H1 (cell line): ENCODE data around the gene ST6GALNAC4. TPM values are rescaled to one million over a fixed set of nuclear protein-coding genes. Genes with fewer than 3 reads are reported as not detected.

ENCODE experiments used
- CTCF ChIA-PET: fragments of 300-600 bp; sonication (Branson Sonifier 250); formaldehyde crosslinking; loops from one replicate; lab custom pipeline; 2021; ENCODE audit not compliant: partially characterized antibody; lab: Charles Lee
- POLR2A ChIA-PET: fragments of 300-600 bp; sonication (Branson Sonifier 250); formaldehyde crosslinking; loops from one replicate; lab custom pipeline; 2021; ENCODE audit warnings: inconsistent platforms; ENCODE audit not compliant: partially characterized antibody; lab: Charles Lee
- DNase-seq, 2 experiments: peaks; one replicate each; pipeline versions ENCODE4 v3.0.0 to v3.0.0-alpha.2; 2010 to 2022; ENCODE audit warnings: low spot score in 2 of 2, low read depth in 1 of 2, mixed read lengths in 1 of 2
- FAIRE-seq: peaks from 2 replicates; lab custom pipeline; 2011; peaks lifted over from hg19 to GRCh38; lab: Jason Lieb, UNC
- H2AFZ ChIP-seq: 2 replicates; pipeline ENCODE4 v1.8.1; 2012; ENCODE audit warnings: low read length, inconsistent platforms
- H2AK5ac ChIP-seq: 2 replicates; pipeline ENCODE4 v1.6.1; 2013; ENCODE audit warnings: low read depth, low read length
- H2BK120ac ChIP-seq: replicated peaks from 2 replicates; pipeline ENCODE3; 2013; ENCODE audit warnings: low read depth, low read length, inconsistent platforms
- H2BK12ac ChIP-seq: 2 replicates; pipeline ENCODE4 v1.6.1; 2013; ENCODE audit warnings: low read depth, low read length
- H2BK15ac ChIP-seq: 2 replicates; pipeline ENCODE4 v1.6.1; 2013; ENCODE audit warnings: low read length
- H2BK20ac ChIP-seq: 2 replicates; pipeline ENCODE4 v1.6.1; 2013; ENCODE audit warnings: low read length
- H2BK5ac ChIP-seq: 2 replicates; pipeline ENCODE4 v1.6.1; 2013; ENCODE audit warnings: low read depth, low read length
- H3K14ac ChIP-seq: 2 replicates; pipeline ENCODE4 v1.6.1; 2013; ENCODE audit warnings: inconsistent platforms; ENCODE audit not compliant: insufficient read length
- H3K18ac ChIP-seq: 2 replicates; pipeline ENCODE4 v1.6.1; 2013; ENCODE audit warnings: low read length; ENCODE audit errors: extremely low read depth
- H3K23ac ChIP-seq: 2 replicates; pipeline ENCODE4 v1.6.1; 2013; ENCODE audit warnings: inconsistent platforms; ENCODE audit not compliant: insufficient read length
- H3K23me2 ChIP-seq: 2 replicates; pipeline ENCODE4 v1.6.1; 2013; ENCODE audit warnings: low read depth, low read length
- H3K27ac ChIP-seq: 2 replicates; pipeline ENCODE4 v1.6.1; 2011; ENCODE audit warnings: low read depth, low read length, inconsistent platforms
- H3K27me3 ChIP-seq, 4 experiments: replicated peaks in 1 of 4; 1 replicate in 1 of 4; 2 replicates in 3 of 4; pipeline versions ENCODE4 v1.6.1 to v1.8.1; 2011 to 2013; ENCODE audit warnings: low read length in 3 of 4, mild to moderate bottlenecking in 3 of 4, inconsistent platforms in 2 of 4, mixed read lengths in 2 of 4, moderate library complexity in 1 of 4; ENCODE audit not compliant: control insufficient read depth in 3 of 4, insufficient read depth in 3 of 4; ENCODE audit errors: extremely low read depth in 1 of 4
- H3K36me3 ChIP-seq, 4 experiments: 2 replicates each; pipeline versions ENCODE4 v1.6.1 to v1.8.1; 2011 to 2013; ENCODE audit warnings: mild to moderate bottlenecking in 4 of 4, low read length in 3 of 4, moderate library complexity in 2 of 4, control low read depth in 1 of 4, inconsistent platforms in 1 of 4; ENCODE audit not compliant: insufficient read depth in 4 of 4, control insufficient read depth in 2 of 4
- H3K4ac ChIP-seq: replicated peaks from 2 replicates; pipeline ENCODE3; 2013; ENCODE audit warnings: low read length, low read depth, mixed read lengths, inconsistent platforms; ENCODE audit not compliant: insufficient read length
- H3K4me1 ChIP-seq, 4 experiments: replicated peaks in 1 of 4; 1 replicate in 1 of 4; 2 replicates in 3 of 4; pipeline versions ENCODE4 v1.6.1 to v1.8.1; 2011 to 2013; ENCODE audit warnings: low read length in 3 of 4, inconsistent platforms in 2 of 4, mixed read lengths in 1 of 4; ENCODE audit not compliant: insufficient read depth in 4 of 4, control insufficient read depth in 3 of 4
- H3K4me2 ChIP-seq, 2 experiments: 2 replicates each; pipeline versions ENCODE4 v1.6.1 to v1.8.1; 2011 to 2013; ENCODE audit warnings: low read depth in 2 of 2, low read length in 2 of 2, control low read depth in 1 of 2, inconsistent platforms in 1 of 2, mild to moderate bottlenecking in 1 of 2; ENCODE audit not compliant: insufficient read depth in 1 of 2
- H3K4me3 ChIP-seq, 4 experiments: fragments of 200-600, 300-600 bp in 1 of 4; sonication (generic), shearing (Covaris generic), sonication (Bioruptor Twin) in 1 of 4; 2 replicates each; pipeline versions ENCODE4 v1.5.1 to v1.8.1; 2011 to 2016; ENCODE audit warnings: low read length in 4 of 4, low read depth in 3 of 4, control low read depth in 2 of 4, inconsistent platforms in 2 of 4, mild to moderate bottlenecking in 2 of 4, mixed read lengths in 1 of 4, moderate library complexity in 1 of 4; ENCODE audit not compliant: insufficient read depth in 2 of 4; ENCODE audit errors: extremely low read depth in 1 of 4
- H3K56ac ChIP-seq: replicated peaks from 2 replicates; pipeline ENCODE3; 2013; ENCODE audit warnings: low read depth, mild to moderate bottlenecking, mixed read lengths, low read length, inconsistent platforms; ENCODE audit not compliant: insufficient read length
- H3K79me1 ChIP-seq: 2 replicates; pipeline ENCODE4 v1.6.1; 2013; ENCODE audit warnings: low read depth, low read length, control low read depth
- H3K79me2 ChIP-seq, 2 experiments: 2 replicates each; pipeline versions ENCODE4 v1.6.1 to v1.8.1; 2012 to 2013; ENCODE audit warnings: low read length in 2 of 2, mild to moderate bottlenecking in 2 of 2, inconsistent platforms in 1 of 2; ENCODE audit not compliant: insufficient read depth in 2 of 2, control insufficient read depth in 1 of 2
- H3K9ac ChIP-seq, 4 experiments: replicated peaks in 1 of 4; 1 replicate in 1 of 4; 2 replicates in 3 of 4; pipeline versions ENCODE4 v1.6.1 to v1.8.1; 2011 to 2013; ENCODE audit warnings: low read depth in 3 of 4, low read length in 3 of 4, control low read depth in 2 of 4, mild to moderate bottlenecking in 2 of 4, moderate library complexity in 2 of 4, inconsistent platforms in 1 of 4; ENCODE audit errors: extremely low read depth in 1 of 4
- H3K9me3 ChIP-seq, 2 experiments: 2 replicates each; pipeline versions ENCODE4 v1.6.1 to v1.8.1; 2012 to 2013; ENCODE audit warnings: mild to moderate bottlenecking in 2 of 2, moderate library complexity in 2 of 2, control low read depth in 1 of 2, inconsistent platforms in 1 of 2, low read depth in 1 of 2, low read length in 1 of 2, mixed read lengths in 1 of 2; ENCODE audit not compliant: insufficient read depth in 2 of 2
- H4K20me1 ChIP-seq, 2 experiments: replicated peaks in 1 of 2; 2 replicates each; pipeline versions ENCODE3 to v1.8.1; 2011 to 2013; ENCODE audit warnings: inconsistent platforms in 2 of 2, low read length in 2 of 2, mild to moderate bottlenecking in 1 of 2; ENCODE audit not compliant: insufficient read depth in 2 of 2, control insufficient read depth in 1 of 2
- H4K5ac ChIP-seq: 2 replicates; pipeline ENCODE4 v1.6.1; 2013; ENCODE audit warnings: low read length, low read depth, mixed read lengths, inconsistent platforms; ENCODE audit not compliant: insufficient read length
- H4K8ac ChIP-seq: 2 replicates; pipeline ENCODE4 v1.8.0; 2013; ENCODE audit warnings: mild to moderate bottlenecking, moderate library complexity, low read length, inconsistent platforms; ENCODE audit not compliant: insufficient read depth; ENCODE audit errors: extremely low read depth
- H4K91ac ChIP-seq: replicated peaks from 2 replicates; pipeline ENCODE3; 2013; ENCODE audit warnings: low read length, mixed read lengths, inconsistent platforms; ENCODE audit not compliant: insufficient read length
- ASH2L ChIP-seq: fragments of 200-600, 300-600 bp; sonication (generic); IDR thresholded peaks from one replicate; pipeline ENCODE4 v1.7.1; 2017; ENCODE audit warnings: low read length
- EGR1 ChIP-seq: IDR thresholded peaks from 2 replicates; pipeline ENCODE4 v1.6.1; 2011; ENCODE audit warnings: low read depth, low read length, borderline replicate concordance
- EZH2 ChIP-seq: fragments of 200-600 bp; sonication (generic); IDR thresholded peaks from 2 replicates; pipeline ENCODE4 v1.7.1; 2012; ENCODE audit warnings: low read depth, mild to moderate bottlenecking, moderate library complexity, low read length, inconsistent platforms; ENCODE audit not compliant: severe bottlenecking
- KDM1A ChIP-seq: fragments of 200-600, 300-600 bp; sonication (generic); IDR thresholded peaks from 2 replicates; pipeline ENCODE4 v1.7.1; 2016; ENCODE audit warnings: mild to moderate bottlenecking, low read length, borderline replicate concordance
- KDM4A ChIP-seq: IDR thresholded peaks from one replicate; pipeline ENCODE4 v1.7.1; 2012; ENCODE audit warnings: low read depth, mild to moderate bottlenecking, moderate library complexity, low read length, inconsistent platforms; ENCODE audit not compliant: severe bottlenecking
- POLR2A ChIP-seq, 2 experiments: IDR thresholded peaks; 1 replicate in 1 of 2; 2 replicates in 1 of 2; pipeline ENCODE4 v1.6.1; 2011; ENCODE audit warnings: low read depth in 2 of 2, low read length in 2 of 2, mild to moderate bottlenecking in 2 of 2; ENCODE audit errors: control extremely low read depth in 1 of 2
- SIRT6 ChIP-seq: IDR thresholded peaks from one replicate; pipeline ENCODE4 v1.7.1; 2012; ENCODE audit warnings: low read length, inconsistent platforms
- SP1 ChIP-seq: IDR thresholded peaks from 2 replicates; pipeline ENCODE4 v1.6.1; 2011; ENCODE audit warnings: low read depth, low read length
- TAF1 ChIP-seq: IDR thresholded peaks from 2 replicates; pipeline ENCODE4 v1.6.1; 2011; ENCODE audit warnings: mild to moderate bottlenecking, low read depth, low read length
- YY1 ChIP-seq: IDR thresholded peaks from 2 replicates; pipeline ENCODE4 v1.6.1; 2011; ENCODE audit warnings: low read depth, mild to moderate bottlenecking, low read length
- WGBS, 2 experiments: shearing (Covaris generic) in 1 of 2; methylation state at CpG; one replicate each; pipeline versions ENCODE4 v1.1.6 to v1.1.7; 2013 to 2015; ENCODE audit warnings: low lambda C conversion rate in 2 of 2, mixed read lengths in 2 of 2, inconsistent platforms in 1 of 2, low coverage in 1 of 2, missing lambda C conversion rate in 1 of 2; ENCODE audit not compliant: insufficient replicate concordance in 2 of 2, insufficient coverage in 1 of 2, insufficient read length in 1 of 2; ENCODE audit errors: extremely low coverage in 1 of 2, missing lambda C conversion rate in 1 of 2; 5-methylcytosine and 5-hydroxymethylcytosine counted together
- polyA plus RNA-seq, 7 experiments: library from polyadenylated mRNA; depleted of rRNA in 3 of 7; stranded (reverse) in 5 of 7; unstranded in 2 of 7; fragments of >200 nt in 5 of 7; fragments of 200-250 nt in 2 of 7; gene quantifications; 1 replicate in 5 of 7; 2 replicates in 1 of 7; 4 replicates in 1 of 7; pipeline versions ENCODE4 v1.2.1 to v1.2.3, GENCODE V29; 2011 to 2013; ENCODE audit warnings: missing spikeins in 2 of 7, mixed read lengths in 2 of 7
- total RNA-seq: library from RNA; stranded (reverse); fragmentation: NEBNext Ultra II Directional; extraction: Animal tissue kit (Norgen Biotek cat#: 25700); gene quantifications from 2 replicates; pipeline ENCODE4 v1.2.1, GENCODE V29; 2021
- TF ChIP-seq, protein P1 (sequence below), 3 experiments: IDR thresholded peaks; 1 replicate in 2 of 3; 2 replicates in 1 of 3; pipeline versions ENCODE4 v1.5.1 to v1.6.1; 2011; ENCODE audit warnings: low read length in 3 of 3, mild to moderate bottlenecking in 3 of 3, inconsistent platforms in 2 of 3, low read depth in 1 of 3, moderate library complexity in 1 of 3; ENCODE audit not compliant: insufficient read depth in 1 of 3; ENCODE audit errors: control extremely low read depth in 1 of 3

The ST6GALNAC4 gene
- total and polyA plus RNA-seq, 2 of the 8 experiments (the other 6 are each of a cell fraction or from before 2014, with no cell fraction given), result 21.8 to 34.1 TPM

DNA sequence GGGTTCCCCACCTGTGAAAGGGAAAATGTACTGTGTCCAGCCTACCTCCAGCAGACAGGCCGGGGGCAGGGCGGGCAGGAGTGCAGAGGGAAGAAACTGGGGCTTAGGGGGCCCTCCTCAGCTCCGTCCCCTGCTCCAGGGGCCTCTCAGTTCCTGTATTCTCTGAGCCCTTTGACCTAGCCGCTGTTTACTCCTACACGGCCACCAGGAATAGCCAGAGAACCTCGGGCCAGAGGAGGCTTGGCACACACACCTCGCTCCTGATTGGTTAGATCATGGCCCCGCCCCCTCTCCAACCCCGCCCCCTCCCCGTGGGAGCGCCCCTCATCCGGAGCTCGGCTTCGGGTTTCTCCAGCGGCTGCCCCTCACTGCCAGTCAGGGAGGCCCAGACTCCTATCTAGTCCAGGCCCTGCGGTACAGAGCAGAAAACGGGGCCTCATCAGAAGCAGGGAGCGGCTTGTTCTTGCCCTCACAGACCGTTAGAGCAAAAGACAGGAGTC is 19.6 kb downstream of the ST6GALNAC4 start:
- Histone ChIP-seq H3K23me2 (peaks cover 5% of the 10 kb centered on the region; the same call in 1 of the 2 replicates), H2BK120ac (no peak overlapping the region), H2BK5ac (no peak overlapping the region), H4K5ac (no peak overlapping the region), H4K20me1 (peaks cover 5 to 13% of the 10 kb centered on the region in 2 experiments), H3K79me1 (peaks cover 10% of the 10 kb centered on the region), H2BK20ac (no peak overlapping the region), H2AFZ (no peak overlapping the region), H3K23ac (no peak overlapping the region), H4K91ac (no peak overlapping the region), H3K27ac (peak overlapping the region; percentile 34; the same call in 1 of the 2 replicates), H3K79me2 (peaks cover 0 to 4% of the 10 kb centered on the region in 2 experiments; a peak in 1 of 4 replicates), H2BK15ac (no peak overlapping the region), H2BK12ac (0 out of 2 replicates have a peak overlapping the region, but pooled peaks have one; percentile 17), H3K27me3 (no peaks in the 10 kb centered on the region), H3K4ac (no peak overlapping the region), H3K14ac (no peak overlapping the region), H3K9me3 (no peaks in the 10 kb centered on the region), H4K8ac (peak overlapping the region; percentile 35; the same call in 1 of the 2 replicates), H3K4me3 (peak overlapping the region in 1 of 4 experiments; percentile 50; a peak in 4 of 8 replicates), H3K18ac (no peak overlapping the region; the same call in 1 of the 2 replicates), H3K36me3 (peaks cover 23 to 38% (median 32%) of the 10 kb centered on the region in 4 experiments), H3K9ac (peak overlapping the region in 2 of 4 experiments; percentile 13 to 19; a peak in 1 of 7 replicates), H2AK5ac (no peak overlapping the region), H3K4me1 (peaks cover 0 to 28% (median 16%) of the 10 kb centered on the region in 4 experiments; a peak in 6 of 7 replicates), H3K56ac (no peak overlapping the region), H3K4me2 (peak overlapping the region; percentile 65 to 83)
- POLR2A ChIA-PET, result interaction anchor here (0.9 to 10.1 kb wide), 9 partner anchors 9 to 69 kb away, joined by 3 to 91 read pairs (median 5); partner anchors contain the start of genes ENG and PIP5KL1
- FAIRE-seq (no peak), DNase-seq (peak in 1 of 2 experiments; percentile 82)
- 14% methylated on average over 10 of the region's 19 CpGs; no CpG with 5 or more reads in 1 of the 2 experiments for WGBS, 2 experiments
- CTCF ChIA-PET, result interaction anchor here (0.6 to 3.0 kb wide), 11 partner anchors 8 to 220 kb away, joined by 3 to 14 read pairs (median 3); no protein-coding TSS in a partner anchor
- no peak for TF ChIP-seq EGR1
- TF ChIP-seq POLR2A (IDR thresholded peaks at IDR 0.05; ENCODE audit: control extremely low read depth in 1 of 2, low read depth in 2 of 2, low read length in 2 of 2), result peak in 1 of 2 experiments; percentile 59; a peak in 2 of 3 replicates
- no peak for TF ChIP-seq ASH2L
- TF ChIP-seq YY1, result no peak
- no peak for TF ChIP-seq SIRT6
- peak; percentile 82 for TF ChIP-seq TAF1
- TF ChIP-seq, protein P1, sequence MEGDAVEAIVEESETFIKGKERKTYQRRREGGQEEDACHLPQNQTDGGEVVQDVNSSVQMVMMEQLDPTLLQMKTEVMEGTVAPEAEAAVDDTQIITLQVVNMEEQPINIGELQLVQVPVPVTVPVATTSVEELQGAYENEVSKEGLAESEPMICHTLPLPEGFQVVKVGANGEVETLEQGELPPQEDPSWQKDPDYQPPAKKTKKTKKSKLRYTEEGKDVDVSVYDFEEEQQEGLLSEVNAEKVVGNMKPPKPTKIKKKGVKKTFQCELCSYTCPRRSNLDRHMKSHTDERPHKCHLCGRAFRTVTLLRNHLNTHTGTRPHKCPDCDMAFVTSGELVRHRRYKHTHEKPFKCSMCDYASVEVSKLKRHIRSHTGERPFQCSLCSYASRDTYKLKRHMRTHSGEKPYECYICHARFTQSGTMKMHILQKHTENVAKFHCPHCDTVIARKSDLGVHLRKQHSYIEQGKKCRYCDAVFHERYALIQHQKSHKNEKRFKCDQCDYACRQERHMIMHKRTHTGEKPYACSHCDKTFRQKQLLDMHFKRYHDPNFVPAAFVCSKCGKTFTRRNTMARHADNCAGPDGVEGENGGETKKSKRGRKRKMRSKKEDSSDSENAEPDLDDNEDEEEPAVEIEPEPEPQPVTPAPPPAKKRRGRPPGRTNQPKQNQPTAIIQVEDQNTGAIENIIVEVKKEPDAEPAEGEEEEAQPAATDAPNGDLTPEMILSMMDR (IDR thresholded peaks at IDR 0.05; ENCODE audit: control extremely low read depth in 1 of 3, insufficient read depth in 1 of 3, low read depth in 1 of 3, low read length in 3 of 3), result no peak
- TF ChIP-seq SP1, result peak; percentile 48; the same call in 1 of the 2 replicates
- TF ChIP-seq EZH2, result no peak
- no peak for TF ChIP-seq KDM4A
- no peak for TF ChIP-seq KDM1A
